HEK293 (cell line): Measurements from ENCODE around the gene UGCG.

Source experiments
- CTCF ChIA-PET: fragments of 350-600 bp; formaldehyde crosslinking; extraction: SDS; loops from one replicate; lab custom pipeline; 2021; ENCODE audit warnings: antibody characterized with exemption; lab: Yijun Ruan, JAX
- POLR2A ChIA-PET: fragments of 300-600 bp; formaldehyde crosslinking; extraction: SDS; loops from one replicate; lab custom pipeline; 2020; ENCODE audit warnings: antibody characterized with exemption, inconsistent platforms; lab: Yijun Ruan, JAX
- H3K27ac ChIP-seq: fragments of 200-500 bp; sonication (Bioruptor generic); 2 replicates; pipeline ENCODE4 v1.5.1; 2014; ENCODE audit warnings: low read depth, low read length, control low read depth, inconsistent platforms; ENCODE audit errors: extremely low read depth
- H3K36me3 ChIP-seq, 2 experiments: fragments of 200-500 bp in 1 of 2; sonication (Bioruptor generic) in 1 of 2; 1 replicate in 1 of 2; 2 replicates in 1 of 2; pipeline ENCODE4 v1.5.1; 2014 to 2017; ENCODE audit warnings: inconsistent platforms in 2 of 2, low read length in 2 of 2; ENCODE audit not compliant: control insufficient read depth in 2 of 2, insufficient read depth in 1 of 2
- H3K4me1 ChIP-seq: fragments of 200-500 bp; sonication (Bioruptor generic); 2 replicates; pipeline ENCODE4 v1.5.1; 2014; ENCODE audit warnings: mild to moderate bottlenecking, low read length, inconsistent platforms; ENCODE audit not compliant: control insufficient read depth, insufficient read depth
- H3K4me3 ChIP-seq: 2 replicates; pipeline ENCODE4 v1.5.1; 2011; ENCODE audit warnings: low read depth, mild to moderate bottlenecking, control low read depth, low read length, moderate library complexity
- H3K9me3 ChIP-seq: fragments of 200-500 bp; sonication (Bioruptor generic); 2 replicates; pipeline ENCODE4 v1.5.1; 2014; ENCODE audit warnings: low read depth, low read length, inconsistent platforms; ENCODE audit not compliant: control insufficient read depth, insufficient read depth
- GLIS2 ChIP-seq: fragments of 450-650 bp; formaldehyde crosslinking; IDR thresholded peaks from 2 replicates; pipeline ENCODE4 v1.5.1; 2016; ENCODE audit warnings: missing biosample characterization, missing genetic modification characterization
- REPIN1 ChIP-seq: fragments of 450-650 bp; formaldehyde crosslinking; IDR thresholded peaks from 2 replicates; pipeline ENCODE4 v1.5.1; 2017; ENCODE audit warnings: missing biosample characterization, missing genetic modification characterization, low read depth
- SP7 ChIP-seq: fragments of 450-650 bp; formaldehyde crosslinking; IDR thresholded peaks from 2 replicates; pipeline ENCODE4 v1.5.1; 2016; ENCODE audit warnings: missing biosample characterization, missing genetic modification characterization
- ZFHX2 ChIP-seq: fragments of 450-650 bp; formaldehyde crosslinking; conservative IDR thresholded peaks from 2 replicates; pipeline ENCODE4 v1.5.1; 2016; ENCODE audit warnings: missing biosample characterization, missing genetic modification characterization
- ZFP41 ChIP-seq: fragments of 450-650 bp; formaldehyde crosslinking; IDR thresholded peaks from 2 replicates; pipeline ENCODE4 v1.5.1; 2016; ENCODE audit warnings: missing biosample characterization, missing genetic modification characterization, borderline replicate concordance
- ZFP69B ChIP-seq: fragments of 450-650 bp; formaldehyde crosslinking; IDR thresholded peaks from 2 replicates; pipeline ENCODE4 v1.5.1; 2016; ENCODE audit warnings: missing biosample characterization, missing genetic modification characterization
- ZNF132 ChIP-seq: fragments of 450-650 bp; formaldehyde crosslinking; IDR thresholded peaks from 2 replicates; pipeline ENCODE4 v1.5.1; 2017; ENCODE audit warnings: missing biosample characterization, missing genetic modification characterization, borderline replicate concordance
- ZNF266 ChIP-seq: fragments of 450-650 bp; formaldehyde crosslinking; IDR thresholded peaks from 2 replicates; pipeline ENCODE4 v1.5.1; 2016; ENCODE audit warnings: missing biosample characterization, missing genetic modification characterization, low read depth
- ZNF292 ChIP-seq: fragments of 450-650 bp; formaldehyde crosslinking; IDR thresholded peaks from 2 replicates; pipeline ENCODE4 v1.5.1; 2016; ENCODE audit warnings: low read depth, missing biosample characterization, missing genetic modification characterization, borderline replicate concordance
- ZNF311 ChIP-seq: fragments of 450-650 bp; formaldehyde crosslinking; IDR thresholded peaks from 2 replicates; pipeline ENCODE4 v1.5.1; 2017; ENCODE audit warnings: missing biosample characterization, missing genetic modification characterization, borderline replicate concordance
- ZNF514 ChIP-seq: fragments of 450-650 bp; formaldehyde crosslinking; IDR thresholded peaks from 2 replicates; pipeline ENCODE4 v1.5.1; 2016; ENCODE audit warnings: missing biosample characterization, missing genetic modification characterization
- ZNF548 ChIP-seq: fragments of 450-650 bp; formaldehyde crosslinking; IDR thresholded peaks from 2 replicates; pipeline ENCODE4 v1.5.1; 2016; ENCODE audit warnings: missing biosample characterization, missing genetic modification characterization
- ZNF549 ChIP-seq: fragments of 450-650 bp; IDR thresholded peaks from 2 replicates; pipeline ENCODE4 v1.5.1; 2018; ENCODE audit warnings: missing biosample characterization, missing genetic modification characterization, mild to moderate bottlenecking, inconsistent platforms, moderate library complexity
- ZNF555 ChIP-seq: fragments of 450-650 bp; formaldehyde crosslinking; conservative IDR thresholded peaks from 2 replicates; pipeline ENCODE4 v1.5.1; 2017; ENCODE audit warnings: missing biosample characterization, mild to moderate bottlenecking, missing genetic modification characterization, inconsistent platforms
- ZNF585B ChIP-seq: fragments of 450-650 bp; formaldehyde crosslinking; IDR thresholded peaks from 2 replicates; pipeline ENCODE4 v1.5.1; 2016; ENCODE audit warnings: missing biosample characterization, missing genetic modification characterization
- ZNF596 ChIP-seq: fragments of 450-650 bp; IDR thresholded peaks from 2 replicates; pipeline ENCODE4 v1.5.0; 2018; ENCODE audit warnings: missing biosample characterization, mild to moderate bottlenecking, missing genetic modification characterization, moderate library complexity
- ZNF624 ChIP-seq: fragments of 450-650 bp; formaldehyde crosslinking; IDR thresholded peaks from 2 replicates; pipeline ENCODE4 v1.5.1; 2017; ENCODE audit warnings: missing biosample characterization, missing genetic modification characterization
- ZNF701 ChIP-seq: fragments of 450-650 bp; formaldehyde crosslinking; IDR thresholded peaks from 2 replicates; pipeline ENCODE4 v1.5.1; 2016; ENCODE audit warnings: missing biosample characterization, missing genetic modification characterization
- ZSCAN30 ChIP-seq: fragments of 450-650 bp; IDR thresholded peaks from 2 replicates; pipeline ENCODE4 v1.5.1; 2018; ENCODE audit warnings: missing biosample characterization, mild to moderate bottlenecking, missing genetic modification characterization, moderate library complexity
- TF ChIP-seq, protein P1 (sequence below): fragments of 450-650 bp; formaldehyde crosslinking; IDR thresholded peaks from 2 replicates; pipeline ENCODE4 v1.5.1; 2017; ENCODE audit warnings: missing biosample characterization, missing genetic modification characterization
- TF ChIP-seq, protein P2 (sequence below): fragments of 450-650 bp; formaldehyde crosslinking; IDR thresholded peaks from 2 replicates; pipeline ENCODE4 v1.5.1; 2017; ENCODE audit warnings: missing biosample characterization, missing genetic modification characterization
- TF ChIP-seq, protein P3 (sequence below): fragments of 450-650 bp; formaldehyde crosslinking; IDR thresholded peaks from 2 replicates; pipeline ENCODE4 v1.5.1; 2016; ENCODE audit warnings: missing biosample characterization, missing genetic modification characterization

The UGCG gene

DNA sequence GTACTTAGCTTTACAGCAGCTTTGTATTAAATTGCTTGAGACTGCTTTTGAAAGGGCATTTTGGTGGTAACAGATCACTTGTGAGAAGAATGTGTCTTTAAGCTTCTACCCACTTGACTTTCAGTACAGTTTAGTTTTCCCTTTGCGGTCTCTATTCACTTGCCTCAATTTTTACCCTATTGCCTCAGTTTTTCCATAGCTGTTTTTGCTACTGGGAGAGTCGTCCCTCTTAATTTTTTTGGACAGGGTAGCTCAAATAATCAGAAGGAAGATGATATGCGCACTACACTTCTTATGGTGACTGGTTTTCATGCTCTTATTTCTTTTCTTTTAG is 18.8 kb downstream of the UGCG start:
- ChIA-PET POLR2A (no interaction called here), CTCF (interaction anchor here (0.7 to 1.7 kb wide), 3 partner anchors 45 to 424 kb away, joined by 3 to 5 read pairs (median 3); no protein-coding TSS in a partner anchor)
- H3K27ac ChIP-seq = no peak overlapping the region
- TF ChIP-seq REPIN1 (tag by site-specific recombination) = no peak
- TF ChIP-seq, protein P1, sequence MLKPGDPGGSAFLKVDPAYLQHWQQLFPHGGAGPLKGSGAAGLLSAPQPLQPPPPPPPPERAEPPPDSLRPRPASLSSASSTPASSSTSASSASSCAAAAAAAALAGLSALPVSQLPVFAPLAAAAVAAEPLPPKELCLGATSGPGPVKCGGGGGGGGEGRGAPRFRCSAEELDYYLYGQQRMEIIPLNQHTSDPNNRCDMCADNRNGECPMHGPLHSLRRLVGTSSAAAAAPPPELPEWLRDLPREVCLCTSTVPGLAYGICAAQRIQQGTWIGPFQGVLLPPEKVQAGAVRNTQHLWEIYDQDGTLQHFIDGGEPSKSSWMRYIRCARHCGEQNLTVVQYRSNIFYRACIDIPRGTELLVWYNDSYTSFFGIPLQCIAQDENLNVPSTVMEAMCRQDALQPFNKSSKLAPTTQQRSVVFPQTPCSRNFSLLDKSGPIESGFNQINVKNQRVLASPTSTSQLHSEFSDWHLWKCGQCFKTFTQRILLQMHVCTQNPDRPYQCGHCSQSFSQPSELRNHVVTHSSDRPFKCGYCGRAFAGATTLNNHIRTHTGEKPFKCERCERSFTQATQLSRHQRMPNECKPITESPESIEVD (tag by site-specific recombination) = 0 out of 2 replicates have a peak, but pooled peaks have one; percentile 2
- H3K9me3 ChIP-seq = no peaks in the 10 kb centered on the region
- H3K4me1 ChIP-seq = peaks cover 10% of the 10 kb centered on the region
- H3K36me3 ChIP-seq = peaks cover 3 to 7% of the 10 kb centered on the region in 2 experiments; a peak in 2 of 3 replicates
- no peak overlapping the region for H3K4me3 ChIP-seq

DNA sequence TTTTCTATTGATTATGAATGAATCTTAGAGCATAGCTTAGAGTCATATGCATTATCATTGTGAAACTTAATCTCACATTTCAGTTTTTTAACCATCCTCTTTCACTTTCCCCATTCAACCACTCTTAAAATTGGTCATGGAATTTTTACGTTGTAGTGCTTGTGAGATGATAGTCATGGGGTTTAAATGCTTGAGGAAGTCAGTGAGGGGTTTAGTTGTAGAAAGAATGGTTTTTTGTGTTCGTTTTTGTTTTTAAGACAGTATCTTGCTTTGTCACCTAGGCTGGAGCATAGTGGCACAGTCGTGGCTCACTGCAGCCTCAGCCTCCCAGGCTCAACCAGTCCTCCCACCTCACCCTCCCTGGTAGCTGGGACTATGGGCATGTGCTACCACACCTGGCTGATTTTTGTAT is 19.6 kb downstream of the UGCG start:
- no peak overlapping the region for H3K4me3 ChIP-seq
- H3K27ac ChIP-seq = no peak overlapping the region
- POLR2A ChIA-PET = no interaction called here
- CTCF ChIA-PET = interaction anchor here (0.7 to 1.7 kb wide), 3 partner anchors 44 to 423 kb away, joined by 3 to 5 read pairs (median 3); no protein-coding TSS in a partner anchor
- no peaks in the 10 kb centered on the region for H3K9me3 ChIP-seq
- peaks cover 10% of the 10 kb centered on the region for H3K4me1 ChIP-seq
- peaks cover 3 to 7% of the 10 kb centered on the region in 2 experiments; a peak in 2 of 3 replicates for H3K36me3 ChIP-seq
- TF ChIP-seq ZFP69B (no peak), ZNF701 (no peak), ZNF548 (no peak), ZNF514 (tag by site-specific recombination) (no peak), ZNF585B (no peak), GLIS2 (tag by site-specific recombination) (no peak), ZNF555 (tag by site-specific recombination) (no peak), ZNF266 (no peak), ZNF292 (tag by site-specific recombination) (no peak)

DNA sequence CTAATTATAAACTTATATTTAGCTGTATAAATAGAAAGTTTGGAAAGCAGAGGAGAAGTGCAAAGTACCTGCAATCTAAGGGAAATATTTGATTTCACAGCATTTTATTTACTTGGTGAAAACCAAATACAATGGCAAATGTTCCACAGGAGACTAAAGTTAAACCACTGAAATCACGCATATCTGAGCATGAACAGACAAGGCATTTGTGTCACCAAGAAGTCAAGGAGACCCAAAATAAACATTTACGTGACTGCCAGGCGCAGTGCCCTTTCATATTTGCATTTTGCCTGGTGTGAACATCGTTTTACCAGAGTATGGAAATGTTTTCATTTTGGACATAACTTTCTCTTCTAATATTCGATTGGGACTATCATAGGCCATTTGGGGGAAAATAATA is 20.6 kb downstream of the UGCG start:
- no peaks in the 10 kb centered on the region for H3K9me3 ChIP-seq
- H3K4me3 ChIP-seq = no peak overlapping the region
- H3K4me1 ChIP-seq = peaks cover 10% of the 10 kb centered on the region
- ChIA-PET POLR2A (no interaction called here), CTCF (no interaction called here)
- no peak overlapping the region for H3K27ac ChIP-seq
- peaks cover 3 to 7% of the 10 kb centered on the region in 2 experiments; a peak in 2 of 3 replicates for H3K36me3 ChIP-seq
- TF ChIP-seq ZFHX2 (tag by site-specific recombination) (no peak), ZNF132 (tag by site-specific recombination) (no peak)

DNA sequence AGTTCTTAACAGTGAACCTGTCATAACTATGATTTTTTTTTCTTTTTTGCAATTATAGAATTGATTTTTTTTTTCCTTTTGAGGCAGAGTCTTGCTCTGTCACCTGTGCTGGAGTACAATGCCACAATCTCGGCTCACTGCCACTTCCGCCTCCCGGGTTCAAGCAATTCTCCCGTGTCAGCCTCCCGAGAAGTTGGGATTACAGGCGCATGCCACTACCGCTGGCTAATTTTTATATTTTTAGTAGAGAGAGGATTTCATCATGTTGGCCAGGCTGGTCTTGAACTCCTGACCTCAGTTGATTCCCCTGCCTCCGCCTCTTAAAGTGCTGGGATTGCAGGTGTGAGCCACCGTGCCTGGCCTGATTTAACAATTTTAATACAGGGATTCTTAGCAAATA is 21.4 kb downstream of the UGCG start:
- Histone ChIP-seq H3K4me3 (no peak overlapping the region), H3K4me1 (peaks cover 10% of the 10 kb centered on the region), H3K27ac (no peak overlapping the region), H3K36me3 (peaks cover 3 to 7% of the 10 kb centered on the region in 2 experiments; a peak in 2 of 3 replicates), H3K9me3 (no peaks in the 10 kb centered on the region)
- ChIA-PET POLR2A (no interaction called here), CTCF (no interaction called here)
- TF ChIP-seq ZSCAN30 (no peak), ZNF624 (tag by site-specific recombination) (no peak), ZNF549 (tag by site-specific recombination) (no peak), ZFP41 (tag by site-specific recombination) (no peak), SP7 (tag by site-specific recombination) (no peak), ZNF596 (no peak), ZNF311 (tag by site-specific recombination) (no peak)
- TF ChIP-seq, protein P2, sequence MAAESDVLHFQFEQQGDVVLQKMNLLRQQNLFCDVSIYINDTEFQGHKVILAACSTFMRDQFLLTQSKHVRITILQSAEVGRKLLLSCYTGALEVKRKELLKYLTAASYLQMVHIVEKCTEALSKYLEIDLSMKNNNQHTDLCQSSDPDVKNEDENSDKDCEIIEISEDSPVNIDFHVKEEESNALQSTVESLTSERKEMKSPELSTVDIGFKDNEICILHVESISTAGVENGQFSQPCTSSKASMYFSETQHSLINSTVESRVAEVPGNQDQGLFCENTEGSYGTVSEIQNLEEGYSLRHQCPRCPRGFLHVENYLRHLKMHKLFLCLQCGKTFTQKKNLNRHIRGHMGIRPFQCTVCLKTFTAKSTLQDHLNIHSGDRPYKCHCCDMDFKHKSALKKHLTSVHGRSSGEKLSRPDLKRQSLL (tag by site-specific recombination) = no peak
- TF ChIP-seq, protein P3, sequence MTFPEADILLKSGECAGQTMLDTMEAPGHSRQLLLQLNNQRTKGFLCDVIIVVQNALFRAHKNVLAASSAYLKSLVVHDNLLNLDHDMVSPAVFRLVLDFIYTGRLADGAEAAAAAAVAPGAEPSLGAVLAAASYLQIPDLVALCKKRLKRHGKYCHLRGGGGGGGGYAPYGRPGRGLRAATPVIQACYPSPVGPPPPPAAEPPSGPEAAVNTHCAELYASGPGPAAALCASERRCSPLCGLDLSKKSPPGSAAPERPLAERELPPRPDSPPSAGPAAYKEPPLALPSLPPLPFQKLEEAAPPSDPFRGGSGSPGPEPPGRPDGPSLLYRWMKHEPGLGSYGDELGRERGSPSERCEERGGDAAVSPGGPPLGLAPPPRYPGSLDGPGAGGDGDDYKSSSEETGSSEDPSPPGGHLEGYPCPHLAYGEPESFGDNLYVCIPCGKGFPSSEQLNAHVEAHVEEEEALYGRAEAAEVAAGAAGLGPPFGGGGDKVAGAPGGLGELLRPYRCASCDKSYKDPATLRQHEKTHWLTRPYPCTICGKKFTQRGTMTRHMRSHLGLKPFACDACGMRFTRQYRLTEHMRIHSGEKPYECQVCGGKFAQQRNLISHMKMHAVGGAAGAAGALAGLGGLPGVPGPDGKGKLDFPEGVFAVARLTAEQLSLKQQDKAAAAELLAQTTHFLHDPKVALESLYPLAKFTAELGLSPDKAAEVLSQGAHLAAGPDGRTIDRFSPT (tag by site-specific recombination) = no peak
